GM19328 (cell line): ENCODE data around the gene TBC1D5.
"Not testable (repeated sequence)": the region's sequence is repeated elsewhere in the genome, so short reads cannot be mapped to it uniquely, and the experiment has no call there.

Source experiments
- ATAC-seq: cut with Tn5 transposase; IDR thresholded peaks from one replicate; pipeline ENCODE4 v1.9.1; 2021; ENCODE audit warnings: mild to moderate bottlenecking, moderate library complexity; ENCODE audit not compliant: unreplicated experiment

The TBC1D5 gene

DNA sequence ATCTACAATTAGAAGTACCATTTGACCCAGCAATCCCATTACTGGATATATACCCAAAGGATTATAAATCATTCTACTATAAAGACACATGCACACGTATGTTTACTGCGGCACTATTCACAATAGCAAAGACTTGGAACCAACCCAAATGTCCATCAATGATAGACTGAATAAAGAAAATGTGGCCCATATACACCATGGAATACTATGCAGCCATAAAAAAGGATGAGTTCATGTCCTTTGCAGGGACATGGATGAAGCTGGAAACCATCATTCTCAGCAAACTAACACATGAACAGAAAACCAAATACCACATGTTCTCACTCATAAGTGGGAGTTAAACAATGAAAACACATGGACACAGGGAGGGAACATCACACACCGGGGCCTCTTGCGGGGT is 92.7 kb downstream of the TBC1D5 start:
- ATAC-seq, result not testable (repeated sequence)

DNA sequence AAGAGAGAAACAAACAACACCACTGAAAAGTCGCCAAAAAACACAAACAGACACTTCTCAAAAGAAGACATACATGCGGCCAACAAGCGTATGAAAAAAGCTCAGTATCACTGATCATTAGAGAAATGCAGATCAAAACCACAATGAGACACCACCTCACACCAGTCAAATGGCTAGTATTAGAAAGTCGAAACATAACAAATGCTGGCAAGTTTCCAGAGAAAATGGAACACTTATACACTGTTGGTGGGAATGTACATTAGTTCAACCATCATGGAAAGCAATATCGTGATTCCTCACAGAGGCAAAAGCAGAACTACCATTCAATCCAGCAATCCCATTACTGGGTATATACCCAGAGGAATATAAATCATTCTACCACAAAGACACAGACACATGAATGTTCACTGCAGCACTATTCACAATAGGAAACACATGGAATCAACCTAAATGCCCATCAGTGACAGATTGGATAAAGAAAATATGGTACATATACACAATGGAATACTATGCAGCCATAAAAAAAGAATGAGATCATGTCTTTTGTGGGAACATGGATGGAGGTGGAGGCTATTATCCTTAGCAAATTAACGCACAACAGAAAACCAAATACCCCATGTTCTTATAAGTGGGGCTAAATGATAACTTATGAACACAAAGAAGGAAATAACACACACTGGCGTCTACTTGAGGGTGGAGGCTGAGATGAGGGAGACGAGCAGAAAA is 93.6 kb downstream of the TBC1D5 start:
- not testable (repeated sequence) for ATAC-seq

DNA sequence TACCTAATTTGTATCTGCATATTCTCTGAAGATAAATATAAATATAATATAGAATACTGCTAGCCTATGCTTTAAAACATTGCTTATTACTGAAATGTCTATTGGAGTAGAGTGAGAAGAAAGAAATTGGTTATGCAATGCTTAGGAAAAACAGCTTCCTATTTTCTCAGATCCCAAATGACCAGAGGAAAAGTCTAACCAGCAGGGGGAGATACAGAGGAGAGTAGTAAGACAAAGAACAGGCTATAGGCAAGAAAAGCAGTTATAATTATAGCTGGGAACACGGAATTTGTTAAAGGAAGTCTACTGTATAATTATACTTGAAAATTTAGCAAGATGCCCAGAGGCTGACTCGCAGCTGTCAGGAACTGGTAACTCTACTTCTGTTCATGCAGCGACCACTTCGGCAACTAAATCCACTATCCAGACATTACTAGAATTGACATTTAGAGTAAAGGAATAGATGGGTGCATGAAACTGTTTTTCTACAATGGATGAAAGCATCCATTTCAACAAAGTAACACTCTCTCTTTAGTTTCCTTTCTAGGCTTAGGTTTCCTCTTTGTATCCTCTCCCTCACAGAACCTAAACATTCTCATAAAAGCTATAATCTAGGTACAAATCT is 97.2 kb downstream of the TBC1D5 start:
- no peak for ATAC-seq

DNA sequence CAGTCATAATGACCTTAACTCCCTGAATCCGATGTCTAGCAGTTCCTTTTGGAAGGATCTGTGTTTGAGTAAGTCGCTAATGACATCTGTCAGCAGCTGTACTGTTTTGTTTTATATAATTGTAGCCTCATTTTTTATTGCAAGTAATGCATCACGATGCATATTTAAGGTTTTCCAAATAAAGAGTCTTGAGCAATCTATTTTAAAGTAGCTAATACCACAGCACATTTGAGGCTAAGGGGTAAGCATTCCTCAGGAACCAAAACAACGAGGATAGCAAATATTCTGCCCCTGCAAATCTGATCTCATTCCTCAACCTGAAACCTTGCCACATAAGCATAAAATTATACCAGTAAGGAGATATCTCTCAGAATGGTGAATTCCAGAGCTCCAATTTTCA is 98.7 kb downstream of the TBC1D5 start:
- ATAC-seq, result no peak

DNA sequence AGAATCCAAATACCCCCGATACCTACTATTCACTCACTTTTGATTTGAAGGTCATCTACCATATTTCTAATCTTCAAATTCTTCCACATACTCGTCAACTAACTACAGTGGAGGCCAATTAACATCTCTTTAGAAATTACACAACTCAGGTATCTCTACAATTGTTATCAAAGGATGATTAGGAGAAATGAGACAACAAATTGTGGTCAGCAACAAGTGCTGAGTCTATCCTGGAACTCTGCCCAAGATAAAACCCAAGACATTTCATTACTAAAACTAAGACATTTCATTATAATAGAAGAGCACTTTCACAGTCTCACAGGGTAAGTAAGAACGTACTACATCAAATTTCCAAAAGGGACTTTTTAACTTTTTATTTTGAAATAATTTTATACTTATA is 100.0 kb downstream of the TBC1D5 start:
- no peak for ATAC-seq

DNA sequence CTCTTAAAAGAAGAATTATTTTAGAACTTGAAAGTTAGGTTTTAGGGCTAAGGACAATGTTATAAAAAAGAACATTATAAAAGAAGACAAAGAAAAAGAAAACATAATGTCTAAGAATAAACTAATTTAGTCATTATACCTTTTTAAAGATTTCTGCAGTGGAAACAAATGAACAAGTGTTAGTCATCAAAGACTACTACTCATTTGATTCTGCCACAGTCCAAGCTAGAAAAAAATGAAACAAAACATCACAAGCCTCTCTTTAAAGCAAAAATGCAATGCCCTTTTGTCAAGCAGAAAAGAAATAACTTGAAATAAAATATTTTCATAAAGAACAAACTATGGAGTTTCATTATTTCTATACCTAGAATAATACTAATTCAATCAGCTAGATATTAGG is 102.0 kb downstream of the TBC1D5 start:
- no peak for ATAC-seq

DNA sequence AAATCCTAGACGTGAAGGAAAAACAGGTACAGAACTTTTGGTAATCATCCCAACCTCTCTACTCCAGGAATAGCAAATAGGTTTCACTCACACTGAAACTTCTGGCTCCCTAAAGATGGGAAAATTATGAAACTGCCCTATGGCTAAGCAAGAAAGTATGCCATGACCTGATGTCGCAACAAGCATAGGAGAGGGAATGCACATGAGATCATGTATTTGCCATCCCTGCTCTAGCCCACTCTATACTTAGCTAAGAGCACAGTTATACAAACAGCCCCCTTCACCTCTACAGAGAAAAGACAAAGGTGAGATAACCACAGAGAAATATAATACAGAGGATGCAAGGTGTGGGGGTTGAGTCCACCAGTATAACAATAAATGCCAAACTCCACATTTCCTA is 102.7 kb downstream of the TBC1D5 start:
- ATAC-seq, result no peak

DNA sequence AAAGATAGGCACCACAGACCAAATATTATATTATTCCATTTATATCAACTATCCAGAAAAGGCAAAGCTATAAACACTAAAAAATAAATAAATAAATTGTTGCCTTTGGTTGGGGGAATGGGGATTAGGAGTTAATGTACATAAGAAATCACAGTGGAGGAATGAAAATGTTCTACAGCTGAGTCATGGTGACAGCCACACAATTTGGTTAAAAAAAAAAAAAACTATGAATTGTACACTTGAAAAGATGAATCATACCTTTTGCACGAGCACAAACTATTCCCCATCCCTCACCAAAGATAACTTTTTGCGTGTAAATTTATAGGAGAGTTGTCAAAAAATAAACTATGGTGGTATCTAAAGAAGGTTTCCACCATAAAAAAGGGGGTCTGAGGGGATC is 103.2 kb downstream of the TBC1D5 start:
- ATAC-seq, result no peak

DNA sequence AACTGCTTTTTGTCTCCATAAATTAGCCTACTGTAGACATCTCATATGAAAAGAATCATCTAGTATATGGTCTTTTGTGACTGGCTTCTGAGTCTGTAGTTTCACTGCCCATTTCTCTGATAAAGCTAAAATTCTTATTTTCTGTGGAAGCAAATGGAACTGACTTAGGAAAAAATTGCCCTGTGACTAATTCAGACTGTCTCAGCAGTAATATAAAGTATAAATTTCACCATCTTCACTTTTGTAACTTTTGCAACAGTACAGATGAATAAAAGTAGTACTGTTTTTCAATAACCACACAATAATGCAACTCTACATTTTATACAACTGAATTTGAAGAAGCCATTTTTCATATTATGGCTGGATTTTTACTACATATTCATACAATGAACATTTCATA is 104.1 kb downstream of the TBC1D5 start:
- no peak for ATAC-seq

DNA sequence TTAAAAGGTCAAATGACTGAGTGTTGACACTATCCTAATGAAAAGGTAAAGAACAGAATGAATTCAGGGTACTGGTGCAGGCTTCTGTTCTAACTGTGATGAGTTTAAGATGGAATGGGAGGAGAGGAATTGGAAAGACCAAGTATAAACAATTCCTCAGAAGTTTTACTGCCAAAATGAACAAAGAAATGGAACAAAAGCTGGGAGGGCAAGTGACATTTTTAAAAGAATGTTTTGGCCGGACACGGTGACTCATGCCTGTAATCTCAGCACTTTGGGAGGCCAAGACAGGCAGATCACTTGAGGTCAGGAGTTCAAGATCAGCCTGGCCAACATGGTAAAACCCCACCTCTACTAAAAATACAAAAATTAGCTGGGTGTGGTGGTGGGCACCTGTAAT is 106.8 kb downstream of the TBC1D5 start:
- not testable (repeated sequence) for ATAC-seq

DNA sequence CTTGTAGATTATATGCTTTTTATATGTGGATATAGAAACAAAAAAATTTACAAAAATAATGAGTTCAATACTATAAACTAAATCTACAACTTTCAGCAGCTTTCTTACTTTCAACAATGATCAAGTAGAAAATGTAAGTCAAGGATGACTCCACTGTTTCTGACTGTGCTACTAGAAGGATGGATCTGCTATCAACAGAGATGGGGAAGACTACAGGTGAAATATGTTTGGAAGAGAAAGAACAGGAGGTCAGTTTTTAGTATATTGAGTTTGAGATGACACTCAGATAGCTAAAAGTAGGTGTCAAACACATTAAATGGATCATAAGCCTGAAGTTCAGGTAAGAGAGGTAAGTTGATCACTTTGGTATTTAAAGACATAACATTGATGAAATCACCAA is 107.5 kb downstream of the TBC1D5 start:
- ATAC-seq, result no peak

DNA sequence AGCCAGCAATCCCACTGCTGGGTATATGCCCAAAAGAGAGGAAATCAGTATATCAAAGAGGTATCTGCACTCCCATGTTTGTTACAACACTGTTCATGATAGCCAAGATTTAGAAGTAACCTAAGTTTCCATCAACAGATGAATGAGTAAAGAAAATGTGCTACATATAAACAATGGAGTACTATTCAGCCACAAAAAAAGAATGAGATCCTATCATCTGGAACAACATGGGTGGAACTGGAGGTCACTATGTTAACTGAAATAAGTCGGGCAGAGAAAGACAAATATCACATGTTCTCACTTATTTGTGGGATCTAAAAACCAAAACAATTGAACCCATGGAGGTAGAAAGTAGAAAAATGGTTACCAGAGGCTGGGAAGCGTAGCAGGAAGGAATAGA is 108.2 kb downstream of the TBC1D5 start:
- ATAC-seq, result no peak

DNA sequence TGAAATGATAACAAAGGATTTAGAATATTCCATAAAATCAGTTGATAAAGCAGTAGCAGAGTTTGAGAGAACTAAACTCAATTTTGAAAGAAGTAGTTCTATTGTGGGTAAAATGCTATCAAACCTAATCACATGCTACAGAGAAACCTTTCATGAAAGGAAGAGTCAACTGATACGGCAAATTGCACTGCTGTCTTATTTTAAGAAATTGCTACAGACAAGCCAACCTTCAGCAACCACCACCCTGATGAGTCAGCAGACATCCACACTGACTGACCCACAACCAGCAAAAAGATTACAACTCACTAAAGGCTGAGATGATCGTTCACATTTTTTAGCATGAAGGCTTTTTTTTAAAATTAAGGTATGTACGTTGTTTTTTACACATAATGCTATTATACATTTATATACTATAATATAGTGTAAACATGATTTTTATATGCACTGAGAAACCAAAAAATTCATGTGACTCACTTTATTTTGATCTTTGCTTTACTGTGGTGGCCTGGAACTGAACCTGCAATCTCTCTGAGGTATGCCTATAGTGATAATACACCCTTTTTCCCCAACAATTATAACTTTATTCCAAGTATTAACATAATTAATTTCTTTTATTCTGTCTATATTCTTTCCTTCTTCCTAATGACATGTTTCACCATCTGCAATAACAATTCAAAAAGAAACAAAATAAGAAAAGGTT is 109.9 kb downstream of the TBC1D5 start:
- ATAC-seq, result no peak

DNA sequence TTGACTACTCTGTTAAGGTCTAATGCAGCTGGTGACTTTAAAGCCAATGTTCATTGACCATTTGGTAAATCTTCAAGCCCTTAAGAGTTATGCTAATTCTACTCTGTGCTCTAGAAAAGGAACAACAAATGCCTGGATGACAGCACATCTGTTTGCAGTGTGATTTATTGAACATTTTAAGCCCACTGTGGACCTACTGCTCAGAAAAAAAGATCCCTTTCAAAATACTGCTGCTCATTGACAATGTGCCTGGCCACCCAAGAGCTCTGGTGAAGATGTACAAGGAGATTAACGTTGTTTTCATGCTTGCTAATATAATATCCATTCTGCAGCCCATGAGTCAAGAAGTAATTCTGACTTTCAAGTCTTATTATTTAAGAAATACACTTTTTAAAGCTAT is 110.8 kb downstream of the TBC1D5 start:
- ATAC-seq, result no peak

DNA sequence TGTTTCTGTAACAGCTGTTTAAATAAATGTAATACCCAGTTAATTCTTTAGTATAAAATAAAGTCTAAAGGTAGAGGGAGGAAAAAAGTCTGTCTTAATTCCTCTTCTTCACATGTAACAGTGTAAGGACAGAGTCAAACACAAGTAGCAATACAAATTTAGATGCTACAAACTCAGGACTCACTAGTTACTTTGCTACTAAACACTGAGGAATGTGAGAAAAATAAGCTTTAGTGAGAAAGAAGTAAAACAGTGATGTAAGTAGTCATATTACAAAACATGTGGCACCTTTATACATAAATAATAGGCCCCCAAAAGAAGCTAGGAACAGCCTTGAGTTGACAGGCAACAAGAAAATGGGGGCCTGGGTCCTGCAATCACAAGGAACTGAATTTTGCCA is 113.0 kb downstream of the TBC1D5 start:
- no peak for ATAC-seq

DNA sequence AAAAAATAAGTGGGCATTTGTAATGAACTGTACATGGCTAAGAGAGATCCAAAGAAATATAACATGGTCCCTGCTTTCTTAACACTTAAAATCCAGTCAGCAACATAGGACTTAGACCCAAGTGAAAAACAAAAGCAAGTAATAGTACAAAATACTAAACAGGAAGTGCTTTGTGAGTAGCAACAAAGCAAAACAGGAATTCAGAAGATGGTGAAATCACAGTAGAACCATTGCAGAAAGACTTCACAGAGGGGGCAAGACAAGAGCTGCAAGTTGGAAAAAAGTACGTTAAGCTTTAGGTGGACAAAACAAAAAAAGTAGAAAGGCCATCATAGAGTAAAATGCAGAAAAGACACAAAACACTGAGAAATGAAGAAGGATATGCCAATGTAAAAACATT is 116.0 kb downstream of the TBC1D5 start:
- ATAC-seq, result no peak

DNA sequence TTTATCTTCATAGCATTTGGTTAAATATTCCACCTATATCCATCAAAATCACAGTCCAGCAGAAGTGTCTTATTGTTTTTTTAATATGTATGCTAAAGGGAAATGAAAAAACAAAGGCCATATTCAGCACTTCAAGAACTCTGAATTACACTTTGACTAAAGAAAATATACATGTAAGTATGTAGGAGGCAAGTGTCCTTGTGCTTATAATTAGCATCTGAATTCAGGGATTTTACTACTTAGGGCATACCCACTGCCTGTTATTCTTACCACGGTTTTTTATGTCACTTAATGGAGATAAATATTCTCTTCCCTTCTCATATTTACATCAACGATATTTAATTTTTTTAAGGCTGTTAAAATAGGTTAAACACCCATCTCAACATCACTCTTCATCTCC is 117.3 kb downstream of the TBC1D5 start:
- ATAC-seq, result no peak

DNA sequence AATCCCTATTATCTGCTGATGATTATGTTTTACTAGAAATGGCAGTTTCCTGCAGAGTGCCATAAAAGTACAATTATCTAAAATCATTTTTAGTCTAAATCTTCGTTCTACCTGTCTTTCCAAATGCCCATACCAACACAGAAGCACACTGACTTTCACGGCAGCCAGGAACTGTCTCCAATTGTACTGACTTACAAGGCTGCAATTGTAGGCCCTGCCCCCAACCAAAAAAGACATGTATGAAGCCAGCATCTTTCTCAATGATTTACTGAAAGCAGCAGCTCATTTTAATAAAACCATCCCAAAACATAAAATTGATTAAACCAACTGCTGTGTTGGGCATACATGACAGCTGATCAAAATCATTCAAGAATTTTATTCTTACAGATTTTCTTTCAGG is 119.0 kb downstream of the TBC1D5 start:
- ATAC-seq, result no peak

DNA sequence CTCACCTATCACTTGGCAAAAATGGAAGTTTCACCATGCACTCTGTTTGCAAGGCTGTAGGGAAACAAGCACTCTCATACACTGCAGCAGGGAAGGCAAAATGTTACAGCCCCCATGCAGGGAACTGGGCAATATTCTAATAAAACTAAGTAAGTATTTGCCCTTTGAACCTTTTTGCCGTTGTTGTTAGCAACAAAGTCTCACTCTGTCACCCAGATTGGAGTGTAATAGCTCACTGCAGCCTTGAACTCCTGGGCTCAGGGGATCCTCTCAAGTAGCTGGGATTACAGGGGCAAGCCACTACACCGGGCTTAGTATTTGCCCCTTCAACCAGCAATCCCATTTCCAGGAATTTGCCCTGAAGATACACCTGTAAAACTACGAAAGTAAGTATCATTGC is 122.5 kb downstream of the TBC1D5 start:
- no peak for ATAC-seq

DNA sequence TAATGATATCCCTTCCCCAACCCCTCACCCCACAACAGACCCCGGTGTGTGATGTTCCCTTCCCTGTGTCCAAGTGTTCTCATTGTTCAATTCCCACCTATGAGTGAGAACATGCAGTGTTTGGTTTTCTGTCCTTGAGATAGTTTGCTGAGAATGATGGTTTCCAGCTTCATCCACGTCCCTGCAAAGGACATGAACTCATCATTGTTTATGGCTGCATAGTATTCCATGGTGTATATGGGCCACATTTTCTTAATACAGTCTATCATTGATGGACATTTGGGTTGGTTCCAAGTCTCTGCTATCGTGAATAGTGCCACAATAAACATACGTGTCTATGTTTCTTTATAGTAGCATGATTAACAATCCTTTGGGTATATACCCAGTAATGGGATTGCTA is 129.4 kb downstream of the TBC1D5 start:
- not testable (repeated sequence) for ATAC-seq

DNA sequence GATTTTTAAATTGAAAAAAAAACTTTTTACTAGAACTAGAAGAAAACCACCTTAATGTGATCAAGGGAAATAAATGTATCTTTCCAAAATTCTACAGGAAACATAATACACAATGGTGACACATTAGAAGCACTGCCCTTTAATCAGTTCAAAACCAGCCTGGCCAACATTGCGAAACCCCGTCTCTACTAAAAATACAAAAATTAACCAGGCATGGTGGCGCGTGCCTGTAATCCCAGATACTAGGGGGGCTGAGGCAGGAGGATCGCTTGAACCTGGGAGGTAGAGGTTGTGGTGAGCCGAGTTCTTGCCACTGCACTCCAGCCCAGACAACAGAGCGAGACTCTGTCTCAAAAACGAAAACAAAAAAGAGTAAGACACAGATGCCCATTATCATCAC is 134.5 kb downstream of the TBC1D5 start:
- no peak for ATAC-seq

DNA sequence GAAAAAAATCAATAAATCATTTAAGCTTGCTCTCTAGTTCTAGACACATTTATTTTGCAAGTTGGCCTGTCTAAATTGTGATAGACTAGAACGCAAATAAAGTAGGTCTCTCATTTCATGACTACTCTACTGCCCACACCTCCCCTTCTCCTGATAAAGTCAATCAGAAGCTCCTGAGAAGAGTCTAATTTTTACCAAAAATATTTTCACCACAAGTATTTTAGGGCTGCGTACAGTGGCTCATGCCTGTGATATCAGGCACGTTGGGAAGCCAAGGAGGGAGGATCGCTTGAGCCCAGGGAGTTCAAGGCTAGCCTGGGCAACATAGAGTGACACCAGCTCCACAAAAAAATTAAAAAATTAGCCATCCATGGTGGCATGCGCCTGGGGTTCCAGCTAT is 136.5 kb downstream of the TBC1D5 start:
- ATAC-seq, result no peak
